Activated CD8-positive, alpha-beta memory T cell treated with anti-CD3 and anti-CD28 coated beads, Interleukin-2, amount 10 ng/mL, durations not matched to agents 7 days and 5 days (primary cell): Measurements from ENCODE around the gene ZNRD2. TPM values are rescaled to one million over a fixed set of nuclear protein-coding genes. Genes with fewer than 3 reads are reported as not detected.
"Not testable (repeated sequence)": the region's sequence is repeated elsewhere in the genome, so short reads cannot be mapped to it uniquely, and the experiment has no call there.

ENCODE experiments used
- ATAC-seq: fragments of 150-1000 bp; cut with Tn5 transposase; one replicate; pipeline ENCODE4 v1.10.0; 2021; ENCODE audit warnings: moderate library complexity
- CTCF ChIA-PET: fragments of 350-600 bp; sonication (Branson Sonifier 250); formaldehyde crosslinking; loops from one replicate; lab custom pipeline; 2021; ENCODE audit warnings: antibody characterized with exemption; lab: Charles Lee
- DNase-seq: peaks from one replicate; pipeline ENCODE4 v3.0.0-alpha.2; 2020
- H3K27ac Mint-ChIP-seq: one replicate; pipeline ENCODE4 v1.8.0; 2021; ENCODE audit warnings: mild to moderate bottlenecking, mixed read lengths
- H3K27me3 Mint-ChIP-seq: one replicate; pipeline ENCODE4 v1.8.0; 2021; ENCODE audit warnings: mixed read lengths
- H3K36me3 Mint-ChIP-seq: one replicate; pipeline ENCODE4 v1.8.0; 2021; ENCODE audit warnings: mild to moderate bottlenecking, mixed read lengths
- H3K4me1 Mint-ChIP-seq: one replicate; pipeline ENCODE4 v1.8.0; 2021; ENCODE audit warnings: mixed read lengths
- H3K4me3 Mint-ChIP-seq: one replicate; pipeline ENCODE4 v1.8.0; 2021; ENCODE audit warnings: mild to moderate bottlenecking, moderate library complexity, mixed read lengths
- H3K9me3 Mint-ChIP-seq: one replicate; pipeline ENCODE4 v1.8.0; 2022; ENCODE audit warnings: low read depth, mixed read lengths
- total RNA-seq, 2 experiments: library from RNA; stranded (reverse); gene quantifications; one replicate each; pipeline ENCODE4 v1.2.3, GENCODE V29; 2021

ZNRD2 gene
- total RNA-seq, 2 experiments from 2014 or later: 42.1 to 45.5 TPM

GRCh38 chr11:65560555-65561418 is 9.5 kb upstream of the ZNRD2 start:
- no peaks in the 10 kb centered on the region for H3K9me3 Mint-ChIP-seq
- peaks cover 41% of the 10 kb centered on the region for H3K4me1 Mint-ChIP-seq
- CTCF ChIA-PET: interaction anchor here (0.6 to 16.3 kb wide), 5 partner anchors 11 to 284 kb away, joined by 3 to 388 read pairs (median 9); partner anchors contain the start of genes FAM89B and ZNRD2
- no peak for DNase-seq
- H3K27me3 Mint-ChIP-seq: no peaks in the 10 kb centered on the region
- no peak overlapping the region for H3K4me3 Mint-ChIP-seq
- ATAC-seq: no peak
- no peaks in the 10 kb centered on the region for H3K36me3 Mint-ChIP-seq
- H3K27ac Mint-ChIP-seq: no peak overlapping the region

- peaks cover 44% of the 10 kb centered on the region for H3K4me1 Mint-ChIP-seq
Observed at GRCh38 chr11:65562020-65562419, 8.3 kb upstream of the ZNRD2 start.

GRCh38 chr11:65562788-65563187 is 7.5 kb upstream of the ZNRD2 start:
- H3K27ac Mint-ChIP-seq: no peak overlapping the region
- H3K4me1 Mint-ChIP-seq: peaks cover 40% of the 10 kb centered on the region

More at GRCh38 chr11:65562020-65562419, 8.3 kb upstream of the ZNRD2 start:
- Mint-ChIP-seq H3K27me3 (no peaks in the 10 kb centered on the region), H3K27ac (no peak overlapping the region), H3K9me3 (no peaks in the 10 kb centered on the region), H3K4me3 (no peak overlapping the region), H3K36me3 (no peaks in the 10 kb centered on the region)
- CTCF ChIA-PET: interaction anchor here (0.7 to 16.3 kb wide), 4 partner anchors 14 to 437 kb away, joined by 3 to 388 read pairs (median 8); no protein-coding TSS in a partner anchor
- DNase-seq: no peak
- ATAC-seq: no peak

GRCh38 chr11:65563601-65564000 is 6.7 kb upstream of the ZNRD2 start:
- no peak overlapping the region for H3K27ac Mint-ChIP-seq
- H3K27me3 Mint-ChIP-seq: no peaks in the 10 kb centered on the region
- DNase-seq (no peak), ATAC-seq (no peak)
- CTCF ChIA-PET: interaction anchor here (2.7 to 16.3 kb wide), 3 partner anchors 16 to 30 kb away, joined by 9 to 388 read pairs (median 21); no protein-coding TSS in a partner anchor
- H3K4me3 Mint-ChIP-seq: no peak overlapping the region
- no peaks in the 10 kb centered on the region for H3K9me3 Mint-ChIP-seq
- H3K4me1 Mint-ChIP-seq: peaks cover 47% of the 10 kb centered on the region
- H3K36me3 Mint-ChIP-seq: peaks cover 4% of the 10 kb centered on the region

More at GRCh38 chr11:65562788-65563187, 7.5 kb upstream of the ZNRD2 start:
- CTCF ChIA-PET: interaction anchor here (2.7 to 16.3 kb wide), 2 partner anchors 15 to 31 kb away, joined by 9 to 388 read pairs; no protein-coding TSS in a partner anchor
- Mint-ChIP-seq H3K27me3 (no peaks in the 10 kb centered on the region), H3K36me3 (no peaks in the 10 kb centered on the region), H3K4me3 (no peak overlapping the region), H3K9me3 (no peaks in the 10 kb centered on the region)
- no peak for ATAC-seq
- DNase-seq: no peak

- peaks cover 48% of the 10 kb centered on the region for H3K4me1 Mint-ChIP-seq
- H3K27ac Mint-ChIP-seq: peak overlapping the region; percentile 97
- ATAC-seq, H3K36me3 Mint-ChIP-seq, DNase-seq, H3K27me3 Mint-ChIP-seq, H3K9me3 Mint-ChIP-seq: not testable (repeated sequence)
- CTCF ChIA-PET: interaction anchor here (0.7 to 16.3 kb wide), 9 partner anchors 8 to 685 kb away, joined by 3 to 388 read pairs (median 5); partner anchors contain the start of gene EHBP1L1
- H3K4me3 Mint-ChIP-seq: peak overlapping the region; percentile 60
Observed at GRCh38 chr11:65564879-65565559, 5.3 kb upstream of the ZNRD2 start.

GRCh38 chr11:65565624-65566453 is 4.4 kb upstream of the ZNRD2 start:
- Mint-ChIP-seq H3K4me3 (peak overlapping the region; percentile 60), H3K36me3 (peaks cover 8% of the 10 kb centered on the region), H3K9me3 (no peaks in the 10 kb centered on the region), H3K27ac (peak overlapping the region; percentile 97), H3K4me1 (peaks cover 43% of the 10 kb centered on the region), H3K27me3 (no peaks in the 10 kb centered on the region)
- ATAC-seq (peak; percentile 10), DNase-seq (peak; percentile 73)
- CTCF ChIA-PET: interaction anchor here (0.6 to 16.3 kb wide), 14 partner anchors 7 to 686 kb away, joined by 3 to 388 read pairs (median 3); partner anchors contain the start of gene EHBP1L1

GRCh38 chr11:65569164-65569972 is 909 bp upstream of the ZNRD2 start:
- H3K27me3 Mint-ChIP-seq: no peaks in the 10 kb centered on the region
- peaks cover 64% of the 10 kb centered on the region for H3K4me1 Mint-ChIP-seq
- H3K9me3 Mint-ChIP-seq: no peaks in the 10 kb centered on the region

GRCh38 chr11:65571420-65571819 is 1.1 kb downstream of the ZNRD2 start:
- Mint-ChIP-seq H3K9me3 (no peaks in the 10 kb centered on the region), H3K4me3 (peak overlapping the region; percentile 100), H3K36me3 (peaks cover 11% of the 10 kb centered on the region), H3K27ac (peak overlapping the region; percentile 98), H3K27me3 (no peaks in the 10 kb centered on the region), H3K4me1 (peaks cover 57% of the 10 kb centered on the region)
- DNase-seq: no peak
- no peak for ATAC-seq
- CTCF ChIA-PET: interaction anchor here (0.8 to 16.3 kb wide), 7 partner anchors 12 to 93 kb away, joined by 3 to 388 read pairs (median 14); partner anchors contain the start of genes KCNK7, LTBP3 and PCNX3

More at GRCh38 chr11:65569164-65569972, 909 bp upstream of the ZNRD2 start:
- peaks cover 11% of the 10 kb centered on the region for H3K36me3 Mint-ChIP-seq
- no peak for DNase-seq
- H3K4me3 Mint-ChIP-seq: peak overlapping the region; percentile 100
- CTCF ChIA-PET: interaction anchor here (1.1 to 16.3 kb wide), 5 partner anchors 10 to 69 kb away, joined by 3 to 388 read pairs (median 25); partner anchors contain the start of genes KCNK7 and LTBP3
- H3K27ac Mint-ChIP-seq: peak overlapping the region; percentile 98
- peak; percentile 15 for ATAC-seq

- CTCF ChIA-PET: interaction anchor here (0.7 to 16.3 kb wide), 10 partner anchors 12 to 288 kb away, joined by 3 to 388 read pairs (median 5); partner anchors contain the start of genes KCNK7, LTBP3 and PCNX3
- ATAC-seq: no peak
- H3K4me1 Mint-ChIP-seq: peaks cover 52% of the 10 kb centered on the region
Observed at GRCh38 chr11:65571940-65572339, 1.7 kb downstream of the ZNRD2 start.

GRCh38 chr11:65572356-65573051 is 2.2 kb downstream of the ZNRD2 start, which contains the start of gene FAM89B:
FAM89B (plus strand) TSS chr11:65572538; CDS start chr11:65572670, 132 bp downstream.
- Mint-ChIP-seq H3K27me3 (no peaks in the 10 kb centered on the region), H3K4me3 (peak within 1 kb of the TSS; percentile 100), H3K36me3 (peaks cover 15% of the 10 kb centered on the region), H3K27ac (peak within 1 kb of the TSS; percentile 98), H3K9me3 (no peaks in the 10 kb centered on the region), H3K4me1 (peaks cover 50% of the 10 kb centered on the region)
- DNase-seq: peak; percentile 94
- ATAC-seq: peak; percentile 14
- CTCF ChIA-PET: interaction anchor here (0.5 to 16.3 kb wide), 17 partner anchors 7 to 287 kb away, joined by 3 to 388 read pairs (median 5); partner anchors contain the start of genes DPF2, KCNK7, LTBP3 and PCNX3

More at GRCh38 chr11:65571940-65572339, 1.7 kb downstream of the ZNRD2 start:
- peak overlapping the region; percentile 98 for H3K27ac Mint-ChIP-seq
- peaks cover 15% of the 10 kb centered on the region for H3K36me3 Mint-ChIP-seq
- DNase-seq: no peak
- H3K9me3 Mint-ChIP-seq: no peaks in the 10 kb centered on the region
- peak overlapping the region; percentile 100 for H3K4me3 Mint-ChIP-seq
- H3K27me3 Mint-ChIP-seq: no peaks in the 10 kb centered on the region
